ENCODE measurements around the gene DNAJC1. TPM values are rescaled to one million over a fixed set of nuclear protein-coding genes. Genes with fewer than 3 reads are reported as not detected.

Gene DNAJC1
- total and polyA plus RNA-seq, 10 of the 15 experiments (the other 5 are each of a cell fraction or from before 2014, with no cell fraction given) = 2.5 to 39.3 (median 20.4) TPM

- TF ChIP-seq YY1 (IDR thresholded peaks at IDR 0.05; ENCODE audit: low read depth, low read length) (no peak), SMARCA5 (IDR thresholded peaks at IDR 0.05) (no peak), CREB1 (IDR thresholded peaks at IDR 0.05; ENCODE audit: low read depth) (peak; percentile 64), MTA2 (IDR thresholded peaks at IDR 0.05; ENCODE audit: low read depth) (peak; percentile 76), WRNIP1 (IDR thresholded peaks at IDR 0.05; ENCODE audit: borderline replicate concordance, low read depth, low read length) (no peak), MEF2B (IDR thresholded peaks at IDR 0.05; ENCODE audit: partially characterized antibody, poor library complexity, severe bottlenecking) (peak; percentile 89), ASH2L (IDR thresholded peaks at IDR 0.05; ENCODE audit: borderline replicate concordance, low read depth) (no peak), FOS (IDR thresholded peaks at IDR 0.05; ENCODE audit: borderline replicate concordance, extremely low read depth, insufficient read length) (no peak), CBX3 (IDR thresholded peaks at IDR 0.05; ENCODE audit: borderline replicate concordance, low read depth) (no peak), EP300 (IDR thresholded peaks at IDR 0.05; ENCODE audit: borderline replicate concordance in 1 of 2, control insufficient read depth in 1 of 2, low read depth in 2 of 2, low read length in 2 of 2) (peak; percentile 70 to 91), NR2C2 (IDR thresholded peaks at IDR 0.05; ENCODE audit: borderline replicate concordance, control insufficient read depth, insufficient read length, low read depth) (no peak), ZBTB11 (CRISPR knock-in tag; IDR thresholded peaks at IDR 0.05) (no peak), POU2F2 (IDR thresholded peaks at IDR 0.05; ENCODE audit: borderline replicate concordance, low read depth, low read length) (peak; percentile 66; the same call in 1 of the 3 replicates), CTCF (IDR thresholded peaks at IDR 0.05 in 2 of 3, conservative IDR thresholded peaks at IDR 0.05 in 1 of 3; ENCODE audit: control insufficient read depth in 2 of 3, extremely low read depth in 1 of 3, insufficient read depth in 1 of 3, low read depth in 3 of 3, low read length in 3 of 3) (no peak), PRDM15 (CRISPR knock-in tag; IDR thresholded peaks at IDR 0.05) (no peak), STAT3 (IDR thresholded peaks at IDR 0.05; ENCODE audit: low read depth, low read length) (no peak)
Measured at GRCh38 chr10:21888959-21889358, 114.6 kb downstream of the DNAJC1 start (continued).

All from GM12878 (cell line).